ENCODE data around the gene RAB10. TPM values are rescaled to one million over a fixed set of nuclear protein-coding genes. Genes with fewer than 3 reads are reported as not detected.

Gene RAB10
- total and polyA plus RNA-seq, 4 donors = 26.6 to 52.2 (median 41.6) TPM

- no peak overlapping the region for H3K4me3 ChIP-seq (ENCODE audit: low read depth in 1 of 3, low read length in 3 of 3)
- H3K4me1 ChIP-seq (ENCODE audit: control insufficient read depth in 4 of 4, insufficient read depth in 4 of 4, low read length in 3 of 4) = peaks cover 0 to 9% (median 6%) of the 10 kb centered on the region in 4 donors
- no peaks in the 10 kb centered on the region for H3K9me3 ChIP-seq (ENCODE audit: control insufficient read depth in 4 of 4, low read length in 3 of 4)
- H3K36me3 ChIP-seq (ENCODE audit: control insufficient read depth in 4 of 4, insufficient read depth in 3 of 4, low read depth in 1 of 4, low read length in 3 of 4) = no peaks in the 10 kb centered on the region
- WGBS = 86% methylated on average over 5 of the region's 5 CpGs
- H3K27ac ChIP-seq (ENCODE audit: low read depth in 1 of 2, low read length in 2 of 2) = no peak overlapping the region
- no peak for DNase-seq (ENCODE audit: low spot score)
- H3K9ac ChIP-seq (ENCODE audit: low read depth in 1 of 2, low read length in 2 of 2) = no peak overlapping the region
- H3K27me3 ChIP-seq (ENCODE audit: control insufficient read depth in 4 of 4, insufficient read depth in 4 of 4, low read length in 3 of 4) = no peaks in the 10 kb centered on the region
- TF ChIP-seq FOXA2 (IDR thresholded peaks at IDR 0.05) (no peak), ZBTB33 (IDR thresholded peaks at IDR 0.05) (no peak), RXRA (IDR thresholded peaks at IDR 0.05) (no peak), MAX (IDR thresholded peaks at IDR 0.05) (no peak), CTCF (IDR thresholded peaks at IDR 0.05; ENCODE audit: low read depth, low read length, missing input control) (no peak), SP1 (IDR thresholded peaks at IDR 0.05) (no peak), GABPA (IDR thresholded peaks at IDR 0.05 in 1 of 2, conservative IDR thresholded peaks at IDR 0.05 in 1 of 2) (no peak), NR2F2 (IDR thresholded peaks at IDR 0.05) (no peak), ATF3 (IDR thresholded peaks at IDR 0.05) (no peak), EGR1 (IDR thresholded peaks at IDR 0.05; ENCODE audit: low read depth in 2 of 2) (no peak), HNF4G (IDR thresholded peaks at IDR 0.05) (no peak), FOXA1 (IDR thresholded peaks at IDR 0.05) (no peak), RAD21 (IDR thresholded peaks at IDR 0.05) (no peak), TAF1 (conservative IDR thresholded peaks at IDR 0.05) (no peak), JUND (IDR thresholded peaks at IDR 0.05) (no peak), HNF4A (conservative IDR thresholded peaks at IDR 0.05) (no peak)
These were observed 40.8 kb upstream of the RAB10 start for GRCh38 chr2:25993049-25993448.

- Histone ChIP-seq H3K27me3 (ENCODE audit: control insufficient read depth in 4 of 4, insufficient read depth in 4 of 4, low read length in 3 of 4) (no peaks in the 10 kb centered on the region), H3K4me3 (ENCODE audit: low read depth in 1 of 3, low read length in 3 of 3) (no peak overlapping the region), H3K9ac (ENCODE audit: low read depth in 1 of 2, low read length in 2 of 2) (no peak overlapping the region), H3K36me3 (ENCODE audit: control insufficient read depth in 4 of 4, insufficient read depth in 3 of 4, low read depth in 1 of 4, low read length in 3 of 4) (no peaks in the 10 kb centered on the region), H3K27ac (ENCODE audit: low read depth in 1 of 2, low read length in 2 of 2) (no peak overlapping the region), H3K4me1 (ENCODE audit: control insufficient read depth in 4 of 4, insufficient read depth in 4 of 4, low read length in 3 of 4) (peaks cover 0 to 9% (median 6%) of the 10 kb centered on the region in 4 donors), H3K9me3 (ENCODE audit: control insufficient read depth in 4 of 4, low read length in 3 of 4) (no peaks in the 10 kb centered on the region)
- no peak for TF ChIP-seq NR2F2 (IDR thresholded peaks at IDR 0.05)
- no peak for TF ChIP-seq TAF1 (conservative IDR thresholded peaks at IDR 0.05)
- no peak for TF ChIP-seq FOXA2 (IDR thresholded peaks at IDR 0.05)
- TF ChIP-seq HNF4A (conservative IDR thresholded peaks at IDR 0.05) = no peak
- no peak for TF ChIP-seq YY1 (IDR thresholded peaks at IDR 0.05)
- TF ChIP-seq GABPA (IDR thresholded peaks at IDR 0.05 in 1 of 2, conservative IDR thresholded peaks at IDR 0.05 in 1 of 2) = no peak
- TF ChIP-seq JUND (IDR thresholded peaks at IDR 0.05) = no peak
- TF ChIP-seq ATF3 (IDR thresholded peaks at IDR 0.05) = no peak
- no peak for TF ChIP-seq SP1 (IDR thresholded peaks at IDR 0.05)
- no peak for DNase-seq (ENCODE audit: low spot score)
- WGBS = 95% methylated on average over 15 of the region's 15 CpGs
These were observed 39.4 kb upstream of the RAB10 start for GRCh38 chr2:25994509-25994908.

Data from liver (tissue), 9 donors.